Keratinocyte (primary cell): Measurements from ENCODE around the gene ANO10. TPM values are rescaled to one million over a fixed set of nuclear protein-coding genes. Genes with fewer than 3 reads are reported as not detected.
A peak's percentile ranks its signal among the peaks of the same experiment; 100 is the strongest.

ENCODE experiments used
- DNase-seq: peaks from one replicate; pipeline ENCODE4 v3.0.0-alpha.2; 2011; ENCODE audit warnings: low read depth, missing footprints, low spot score
- FAIRE-seq: peaks from 2 replicates; lab custom pipeline; 2011; peaks lifted over from hg19 to GRCh38; lab: Jason Lieb, UNC
- H2AFZ ChIP-seq: 2 replicates; pipeline ENCODE4 v1.6.0; 2012; ENCODE audit warnings: low read length, control low read depth, inconsistent platforms; ENCODE audit not compliant: control insufficient read depth
- H3K27ac ChIP-seq: 2 replicates; pipeline ENCODE4 v1.5.1; 2011; ENCODE audit warnings: low read length; ENCODE audit not compliant: control insufficient read depth, insufficient read depth
- H3K27me3 ChIP-seq: 3 replicates; pipeline ENCODE4 v1.6.0; 2011; ENCODE audit warnings: low read length; ENCODE audit not compliant: control insufficient read depth, insufficient read depth; ENCODE audit errors: extremely low read depth
- H3K36me3 ChIP-seq, 2 experiments: 2 replicates in 1 of 2; 3 replicates in 1 of 2; pipeline ENCODE4 v1.5.1; 2011; ENCODE audit warnings: low read length in 2 of 2, mild to moderate bottlenecking in 1 of 2; ENCODE audit not compliant: control insufficient read depth in 2 of 2, insufficient read depth in 2 of 2; ENCODE audit errors: extremely low read depth in 1 of 2
- H3K4me1 ChIP-seq: 3 replicates; pipeline ENCODE4 v1.5.1; 2011; ENCODE audit warnings: low read length; ENCODE audit not compliant: control insufficient read depth, insufficient read depth; ENCODE audit errors: extremely low read depth
- H3K4me2 ChIP-seq: 3 replicates; pipeline ENCODE4 v1.6.0; 2011; ENCODE audit warnings: low read depth, low read length; ENCODE audit not compliant: control insufficient read depth, insufficient read depth; ENCODE audit errors: extremely low read depth
- H3K4me3 ChIP-seq, 3 experiments: fragments of 200-600 bp in 1 of 3; sonication (generic) in 1 of 3; 2 replicates in 2 of 3; 3 replicates in 1 of 3; pipeline ENCODE4 v1.5.1; 2011 to 2016; ENCODE audit warnings: low read length in 3 of 3, mild to moderate bottlenecking in 3 of 3, control low read depth in 2 of 3, inconsistent platforms in 1 of 3, low read depth in 1 of 3, mixed read lengths in 1 of 3, mixed run types in 1 of 3, moderate library complexity in 1 of 3; ENCODE audit not compliant: control insufficient read depth in 2 of 3, insufficient read depth in 2 of 3; ENCODE audit errors: extremely low read depth in 1 of 3
- H3K79me2 ChIP-seq: 2 replicates; pipeline ENCODE4 v1.6.0; 2012; ENCODE audit warnings: low read length; ENCODE audit not compliant: control insufficient read depth, insufficient read depth
- H3K9ac ChIP-seq: 3 replicates; pipeline ENCODE4 v1.6.0; 2011; ENCODE audit warnings: low read length; ENCODE audit not compliant: control insufficient read depth, insufficient read depth; ENCODE audit errors: extremely low read depth
- H3K9me1 ChIP-seq: 3 replicates; pipeline ENCODE4 v1.6.0; 2011; ENCODE audit warnings: low read length; ENCODE audit not compliant: control insufficient read depth, insufficient read depth; ENCODE audit errors: extremely low read depth
- H3K9me3 ChIP-seq: 2 replicates; pipeline ENCODE4 v1.5.1; 2012; ENCODE audit warnings: low read depth, low read length; ENCODE audit not compliant: control insufficient read depth
- H4K20me1 ChIP-seq: 3 replicates; pipeline ENCODE4 v1.6.0; 2011; ENCODE audit warnings: low read length; ENCODE audit not compliant: control insufficient read depth, insufficient read depth; ENCODE audit errors: extremely low read depth
- CTCF ChIP-seq, 3 experiments: IDR thresholded peaks in 1 of 3; conservative IDR thresholded peaks in 1 of 3; optimal IDR thresholded peaks in 1 of 3; 2 replicates in 2 of 3; 3 replicates in 1 of 3; pipeline versions ENCODE3 to v1.5.1; 2011; ENCODE audit warnings: low read length in 3 of 3, mild to moderate bottlenecking in 3 of 3, moderate library complexity in 2 of 3, control low read depth in 1 of 3, inconsistent platforms in 1 of 3; ENCODE audit not compliant: insufficient read depth in 2 of 3; ENCODE audit errors: extremely low read depth in 1 of 3
- EZH2 ChIP-seq: IDR thresholded peaks from one replicate; pipeline ENCODE4 v1.6.1; 2012; ENCODE audit warnings: inconsistent platforms, mild to moderate bottlenecking, low read length, moderate library complexity
- dilution Hi-C: fragments of 300-500 bp; cut with MboI; formaldehyde crosslinking; loops from one replicate; pipeline ENCODE4 v1.7.0; 2020; ENCODE audit warnings: low sequenced_read_pairs; ENCODE audit not compliant: extremely low pct_ligation_motif_present
- polyA plus RNA-seq, 5 experiments: library from polyadenylated mRNA; depleted of rRNA in 3 of 5; stranded (reverse) in 3 of 5; stranded (forward) in 1 of 5; unstranded in 1 of 5; fragments of >200 nt; gene quantifications; 1 replicate in 1 of 5; 2 replicates in 3 of 5; 3 replicates in 1 of 5; pipeline versions ENCODE4 v1.2.1 to v1.2.3, GENCODE V29; 2011 to 2012; ENCODE audit warnings: missing spikeins in 2 of 5, low read depth in 1 of 5, low replicate concordance in 1 of 5

The ANO10 gene
- polyA plus RNA-seq, 1 donor (not counting 4 experiments of a cell fraction or from before 2014, with no cell fraction given) = 48.8 TPM

- Histone ChIP-seq H3K9ac (no peak overlapping the region), H3K27me3 (no peaks in the 10 kb centered on the region), H3K27ac (no peak overlapping the region), H3K4me2 (no peak overlapping the region), H3K36me3 (no peaks in the 10 kb centered on the region), H3K79me2 (no peaks in the 10 kb centered on the region), H3K4me1 (peaks cover 4% of the 10 kb centered on the region), H4K20me1 (no peaks in the 10 kb centered on the region), H3K9me3 (no peaks in the 10 kb centered on the region), H2AFZ (no peak overlapping the region), H3K9me1 (no peaks in the 10 kb centered on the region), H3K4me3 (no peak overlapping the region)
- dilution Hi-C loops = no loop called here
- TF ChIP-seq CTCF (optimal IDR thresholded peaks at IDR 0.05 in 1 of 3, IDR thresholded peaks at IDR 0.05 in 1 of 3, conservative IDR thresholded peaks at IDR 0.05 in 1 of 3; ENCODE audit: extremely low read depth in 1 of 3, insufficient read depth in 2 of 3, low read length in 3 of 3) = peak in 2 of 3 experiments; percentile 15 to 39
- no peak for TF ChIP-seq EZH2
- no peak for DNase-seq
- FAIRE-seq = no peak
Observed at GRCh38 chr3:43503067-43503728, 118.6 kb downstream of the ANO10 start.

GRCh38 chr3:43499256-43499655 is 122.6 kb downstream of the ANO10 start:
- Histone ChIP-seq H3K4me3 (no peak overlapping the region), H3K4me1 (peaks cover 21% of the 10 kb centered on the region), H4K20me1 (no peaks in the 10 kb centered on the region), H2AFZ (no peak overlapping the region), H3K79me2 (no peaks in the 10 kb centered on the region), H3K9me1 (no peaks in the 10 kb centered on the region), H3K27me3 (no peaks in the 10 kb centered on the region), H3K9me3 (no peaks in the 10 kb centered on the region), H3K9ac (no peak overlapping the region), H3K36me3 (no peaks in the 10 kb centered on the region), H3K27ac (no peak overlapping the region), H3K4me2 (no peak overlapping the region)
- FAIRE-seq = no peak
- TF ChIP-seq CTCF (optimal IDR thresholded peaks at IDR 0.05 in 1 of 3, IDR thresholded peaks at IDR 0.05 in 1 of 3, conservative IDR thresholded peaks at IDR 0.05 in 1 of 3; ENCODE audit: extremely low read depth in 1 of 3, insufficient read depth in 2 of 3, low read length in 3 of 3) = no peak
- TF ChIP-seq EZH2 = no peak
- no peak for DNase-seq
- dilution Hi-C loops = no loop called here
